T-helper 1 cell treated with Interleukin-12 subunit alpha and Interleukin-12 subunit beta and Interleukin-4 antibody, amounts not matched to agents 30 μg/mL and 1 μg/mL, for 36 hours (primary cell): ENCODE data around the gene SLC35E4.
A peak's percentile ranks its signal among the peaks of the same experiment; 100 is the strongest.
"Not testable (repeated sequence)": the region's sequence is repeated elsewhere in the genome, so short reads cannot be mapped to it uniquely, and the experiment has no call there.

ENCODE experiments used
- H3K27ac Mint-ChIP-seq: one replicate; pipeline ENCODE4 v1.8.0; 2021; ENCODE audit warnings: mild to moderate bottlenecking, mixed read lengths
- H3K27me3 Mint-ChIP-seq: one replicate; pipeline ENCODE4 v1.8.0; 2021; ENCODE audit warnings: low read depth, mixed read lengths
- H3K36me3 Mint-ChIP-seq: one replicate; pipeline ENCODE4 v1.8.0; 2021; ENCODE audit warnings: low read depth, mixed read lengths
- H3K4me1 Mint-ChIP-seq: one replicate; pipeline ENCODE4 v1.8.0; 2021; ENCODE audit warnings: low read depth, mixed read lengths
- H3K4me3 Mint-ChIP-seq: one replicate; pipeline ENCODE4 v1.8.0; 2021; ENCODE audit warnings: mild to moderate bottlenecking, moderate library complexity, mixed read lengths
- H3K9me3 Mint-ChIP-seq: one replicate; pipeline ENCODE4 v1.8.0; 2021; ENCODE audit warnings: mixed read lengths

SLC35E4 gene, protein sequence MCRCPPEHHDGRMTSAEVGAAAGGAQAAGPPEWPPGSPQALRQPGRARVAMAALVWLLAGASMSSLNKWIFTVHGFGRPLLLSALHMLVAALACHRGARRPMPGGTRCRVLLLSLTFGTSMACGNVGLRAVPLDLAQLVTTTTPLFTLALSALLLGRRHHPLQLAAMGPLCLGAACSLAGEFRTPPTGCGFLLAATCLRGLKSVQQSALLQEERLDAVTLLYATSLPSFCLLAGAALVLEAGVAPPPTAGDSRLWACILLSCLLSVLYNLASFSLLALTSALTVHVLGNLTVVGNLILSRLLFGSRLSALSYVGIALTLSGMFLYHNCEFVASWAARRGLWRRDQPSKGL

DNA sequence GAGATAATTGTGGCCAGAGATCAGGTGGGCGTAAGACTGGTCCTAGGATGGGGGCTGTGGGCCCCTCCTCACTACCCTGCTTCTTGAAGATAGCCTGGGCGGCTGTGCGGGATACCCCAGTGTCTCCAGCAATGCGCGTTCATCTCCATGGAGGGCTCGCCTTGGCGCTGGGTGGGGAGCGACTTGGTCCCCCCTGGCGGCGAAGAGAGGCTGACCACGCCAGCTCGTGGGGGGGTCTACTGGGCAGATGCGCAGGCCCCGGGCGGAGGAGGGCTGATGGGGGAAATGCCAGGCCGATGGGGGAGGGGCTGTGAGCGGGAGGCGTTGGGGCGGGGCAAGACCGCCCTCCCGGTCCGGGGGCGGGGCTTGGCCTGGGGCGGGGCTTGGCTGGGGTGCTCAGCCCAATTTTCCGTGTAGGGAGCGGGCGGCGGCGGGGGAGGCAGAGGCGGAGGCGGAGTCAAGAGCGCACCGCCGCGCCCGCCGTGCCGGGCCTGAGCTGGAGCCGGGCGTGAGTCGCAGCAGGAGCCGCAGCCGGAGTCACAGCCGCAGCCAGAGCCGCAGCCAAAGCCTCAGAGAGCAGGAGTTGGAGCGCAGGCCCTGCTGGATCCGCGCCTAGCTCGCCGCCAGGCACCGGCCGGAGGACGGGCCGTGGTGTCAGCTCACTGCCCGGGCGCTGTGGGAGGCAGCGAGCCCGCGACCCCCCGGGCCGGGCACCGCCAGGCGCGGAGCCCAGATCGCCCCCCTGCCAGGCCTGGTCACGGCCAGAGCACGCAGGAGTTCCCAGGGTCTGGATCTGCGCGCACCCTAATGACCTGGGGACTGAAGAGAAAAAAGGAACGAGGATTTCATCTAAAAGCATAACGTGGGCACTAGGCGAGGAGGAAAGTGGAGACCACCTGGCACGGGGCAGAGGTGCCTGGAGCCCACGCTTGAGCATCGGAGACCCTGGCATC lies at the start of gene SLC35E4:
SLC35E4 (plus strand) TSS at position 509 of the 953 bp plus-strand sequence. CDS start 670 bp downstream, outside the sequence.
- no peaks in the 10 kb centered on the region for H3K9me3 Mint-ChIP-seq
- H3K4me1 Mint-ChIP-seq: peaks cover 25% of the 10 kb centered on the region
- H3K4me3 Mint-ChIP-seq: peak within 1 kb of the TSS; percentile 83
- H3K27ac Mint-ChIP-seq: peak within 1 kb of the TSS; percentile 92
- peaks cover 8% of the 10 kb centered on the region for H3K36me3 Mint-ChIP-seq
- H3K27me3 Mint-ChIP-seq: no peaks in the 10 kb centered on the region

DNA sequence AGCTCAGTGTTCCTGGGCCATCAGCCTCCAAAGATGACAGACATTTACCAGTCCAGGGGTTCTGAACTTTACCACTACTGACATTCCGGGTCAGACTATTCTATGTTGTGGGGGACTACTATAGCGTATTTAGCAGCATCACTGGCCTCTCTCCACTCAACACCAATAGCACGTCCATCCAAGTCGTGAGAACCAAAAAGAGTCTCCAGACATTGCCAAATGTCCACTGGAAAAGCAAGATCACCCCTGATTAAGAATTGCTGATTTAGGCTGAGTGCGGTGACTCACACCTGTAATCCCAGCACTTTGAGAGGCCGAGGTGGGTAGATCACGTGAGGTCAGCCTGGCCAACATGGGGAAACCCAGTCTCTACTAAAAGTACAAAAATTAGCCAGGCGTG lies 49.2 kb upstream of the SLC35E4 start:
- Mint-ChIP-seq H3K9me3 (no peaks in the 10 kb centered on the region), H3K27ac (no peak overlapping the region), H3K4me1 (peaks cover 11% of the 10 kb centered on the region), H3K27me3 (no peaks in the 10 kb centered on the region), H3K36me3 (peaks cover 30% of the 10 kb centered on the region), H3K4me3 (no peak overlapping the region)

DNA sequence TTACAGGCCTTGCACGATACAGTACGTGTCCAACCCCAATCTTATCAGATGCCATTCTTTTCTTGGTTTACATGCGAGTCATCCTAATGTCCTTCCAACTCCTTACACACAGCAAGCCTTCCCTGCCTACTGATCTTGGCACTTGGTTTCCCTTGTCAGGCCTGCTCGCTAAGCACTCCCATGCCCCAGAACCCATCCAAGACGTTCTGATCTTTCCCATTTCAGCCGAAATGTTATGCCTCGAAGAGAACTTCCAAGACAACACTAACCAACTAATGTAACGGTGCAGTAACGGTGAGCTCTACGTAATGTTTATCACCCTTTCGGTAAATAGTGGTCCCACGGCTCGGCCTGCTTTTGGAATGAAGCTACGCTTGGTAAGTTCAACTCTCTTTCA lies 44.4 kb upstream of the SLC35E4 start:
- Mint-ChIP-seq H3K27ac (no peak overlapping the region), H3K4me1 (peaks cover 11% of the 10 kb centered on the region), H3K9me3 (no peaks in the 10 kb centered on the region), H3K27me3 (peaks cover 9% of the 10 kb centered on the region), H3K36me3 (peaks cover 10% of the 10 kb centered on the region), H3K4me3 (no peak overlapping the region)

DNA sequence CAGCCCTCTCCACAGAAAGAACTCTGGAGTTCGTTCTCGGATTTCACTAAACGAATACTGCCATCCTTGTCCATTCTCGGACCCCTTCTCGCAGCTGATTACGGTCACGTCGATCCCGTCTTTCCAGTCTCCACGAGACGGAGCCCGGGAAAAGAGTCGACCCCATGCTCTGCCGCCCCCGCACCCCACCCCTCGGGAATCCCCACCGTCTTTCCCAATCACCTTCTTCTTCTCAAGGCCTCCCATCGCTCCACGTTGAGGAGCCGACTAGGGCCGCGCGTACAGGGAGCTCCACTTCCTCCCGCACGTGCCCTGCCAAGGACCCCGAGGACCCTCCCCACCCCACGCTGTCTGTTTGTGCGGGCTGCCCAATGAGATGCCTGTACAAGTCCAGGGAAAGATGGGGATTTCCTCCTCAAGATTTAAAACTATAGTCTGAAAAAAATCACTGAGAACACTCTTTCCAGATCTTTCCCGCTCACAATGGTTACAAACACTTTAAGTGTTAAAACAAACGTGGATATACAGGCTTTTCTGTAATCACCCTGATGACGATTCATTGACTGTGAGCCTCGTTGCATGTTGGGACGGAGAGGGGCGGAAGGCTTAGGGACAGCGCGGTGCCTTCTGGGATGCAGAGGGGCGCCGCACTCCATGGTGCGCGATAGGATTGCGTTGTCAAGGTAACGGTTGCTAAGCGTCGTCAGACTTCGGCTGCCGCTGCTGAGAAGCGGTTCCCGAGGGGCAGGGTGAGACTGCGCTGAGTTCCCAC lies 43.8 kb upstream of the SLC35E4 start, which contains the start of gene PES1:
PES1 (minus strand) TSS at position 323 of the 772 bp plus-strand sequence; CDS start at position 246, 77 bp downstream.
- no peak within 1 kb of the TSS for H3K4me3 Mint-ChIP-seq
- peaks cover 11% of the 10 kb centered on the region for H3K4me1 Mint-ChIP-seq
- no peaks in the 10 kb centered on the region for H3K9me3 Mint-ChIP-seq
- H3K27me3 Mint-ChIP-seq: peaks cover 9% of the 10 kb centered on the region
- H3K36me3 Mint-ChIP-seq: peaks cover 5% of the 10 kb centered on the region
- no peak within 1 kb of the TSS for H3K27ac Mint-ChIP-seq

DNA sequence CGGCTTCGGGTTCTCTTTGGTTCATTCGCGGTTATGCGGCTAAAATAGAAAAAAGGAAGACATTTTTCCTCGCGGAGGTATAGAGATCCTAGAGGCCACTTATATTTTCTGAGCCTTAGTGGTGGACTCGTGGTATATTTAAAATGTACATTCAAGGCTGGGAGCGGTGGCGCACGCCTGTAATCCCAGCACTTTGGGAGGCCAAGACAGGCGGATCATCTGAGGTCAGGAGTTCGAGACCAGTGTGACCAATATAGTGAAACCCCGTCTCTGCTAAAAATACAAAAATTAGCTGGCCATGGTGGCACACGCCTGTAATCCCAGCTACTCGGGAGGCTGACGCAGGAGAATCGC lies 43.2 kb upstream of the SLC35E4 start:
- H3K4me1 Mint-ChIP-seq: peaks cover 11% of the 10 kb centered on the region
- not testable (repeated sequence) for H3K27me3 Mint-ChIP-seq, H3K27ac Mint-ChIP-seq, H3K36me3 Mint-ChIP-seq, H3K4me3 Mint-ChIP-seq, H3K9me3 Mint-ChIP-seq

DNA sequence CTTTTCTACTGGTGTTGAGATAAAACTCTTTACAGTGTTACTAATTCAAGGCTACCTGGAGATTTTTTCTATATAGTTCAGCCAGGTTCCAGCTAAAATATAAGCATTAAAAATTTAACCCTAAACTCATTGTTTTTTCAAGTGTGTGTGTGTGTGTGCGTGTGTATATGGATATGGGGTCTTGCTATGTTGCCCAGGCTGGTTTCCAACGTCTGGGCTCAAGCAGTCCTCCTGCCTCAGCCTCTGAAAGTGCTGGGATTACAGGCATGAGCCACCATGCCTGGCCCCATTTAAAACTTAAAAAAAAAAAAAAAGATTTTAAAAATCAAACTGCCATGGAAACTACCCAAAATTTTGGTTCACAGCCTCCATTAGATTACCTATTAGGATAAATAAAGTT lies 39.4 kb upstream of the SLC35E4 start:
- no peaks in the 10 kb centered on the region for H3K9me3 Mint-ChIP-seq
- H3K27ac Mint-ChIP-seq: no peak overlapping the region
- no peaks in the 10 kb centered on the region for H3K4me1 Mint-ChIP-seq
- H3K27me3 Mint-ChIP-seq: peaks cover 12% of the 10 kb centered on the region
- H3K4me3 Mint-ChIP-seq: no peak overlapping the region
- no peaks in the 10 kb centered on the region for H3K36me3 Mint-ChIP-seq

DNA sequence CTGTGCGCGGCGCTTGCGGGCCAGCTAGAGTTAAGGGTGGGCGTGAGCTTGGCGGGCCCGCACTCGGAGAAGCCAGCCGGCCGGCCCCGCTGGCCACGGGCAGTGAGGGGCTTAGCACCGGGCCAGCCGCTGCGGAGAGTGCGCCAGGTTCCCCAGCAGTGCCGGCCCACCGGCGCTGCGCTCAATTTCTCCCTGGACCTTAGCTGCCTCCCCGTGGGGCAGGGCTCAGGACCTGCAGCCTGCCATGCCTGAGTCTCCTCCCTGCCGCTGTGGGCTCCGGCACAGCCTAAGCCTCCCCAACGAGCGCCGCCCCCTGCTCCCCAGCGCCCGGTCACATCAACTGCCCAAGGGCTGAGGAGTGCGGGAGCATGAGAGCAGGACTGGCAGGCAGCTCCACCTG lies 38.7 kb upstream of the SLC35E4 start:
- Mint-ChIP-seq H3K27me3 (peaks cover 13% of the 10 kb centered on the region), H3K27ac (no peak overlapping the region), H3K4me3 (no peak overlapping the region), H3K36me3 (no peaks in the 10 kb centered on the region), H3K4me1 (peaks cover under 1% of the 10 kb centered on the region), H3K9me3 (no peaks in the 10 kb centered on the region)

DNA sequence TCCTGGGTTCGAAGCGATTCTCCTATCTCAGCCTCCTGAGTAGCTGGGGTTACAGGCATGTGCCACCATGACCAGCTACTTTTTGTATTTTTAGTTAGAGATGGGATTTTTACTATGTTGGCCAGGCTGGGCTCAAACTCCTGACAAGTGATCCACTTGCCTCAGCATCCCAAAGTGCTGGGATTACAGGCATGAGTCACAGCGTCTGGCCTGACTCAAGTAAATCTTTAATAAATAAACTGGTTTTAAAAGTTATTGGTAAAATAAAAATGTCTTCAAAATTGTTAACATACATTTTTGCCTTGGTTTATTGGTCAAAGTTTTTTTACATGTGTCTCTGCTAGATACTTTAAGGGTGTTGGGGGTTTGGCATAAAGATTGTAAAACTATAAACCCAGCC lies 36.6 kb upstream of the SLC35E4 start:
- Mint-ChIP-seq H3K4me3 (no peak overlapping the region), H3K27me3 (peaks cover 7% of the 10 kb centered on the region), H3K36me3 (no peaks in the 10 kb centered on the region)

DNA sequence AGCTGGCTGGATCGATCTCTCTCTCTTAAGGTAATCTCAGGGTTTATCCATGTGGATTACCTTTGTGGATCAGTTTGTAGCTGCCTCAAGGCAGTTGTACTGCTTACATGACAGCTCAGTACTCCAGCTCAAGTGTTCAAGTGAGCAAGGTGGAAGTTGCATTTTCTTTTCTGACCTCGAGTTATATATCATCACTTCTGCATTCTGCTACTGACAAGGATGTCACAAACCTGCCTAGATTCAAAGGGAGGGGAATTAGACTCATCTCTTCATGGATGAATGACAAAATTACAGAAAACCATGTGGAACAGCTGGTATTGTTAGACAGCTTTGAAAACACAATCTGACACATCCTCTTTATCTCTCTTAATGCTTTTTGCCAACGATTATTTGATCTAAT lies 34.7 kb upstream of the SLC35E4 start:
- H3K4me3 Mint-ChIP-seq: no peak overlapping the region
- H3K4me1 Mint-ChIP-seq: peaks cover 7% of the 10 kb centered on the region
- H3K36me3 Mint-ChIP-seq: no peaks in the 10 kb centered on the region
- no peaks in the 10 kb centered on the region for H3K9me3 Mint-ChIP-seq
- peaks cover 12% of the 10 kb centered on the region for H3K27me3 Mint-ChIP-seq
- H3K27ac Mint-ChIP-seq: no peak overlapping the region

More for the DNA sequence above, 36.6 kb upstream of the SLC35E4 start:
- Mint-ChIP-seq H3K27ac (no peak overlapping the region), H3K4me1 (peaks cover 3% of the 10 kb centered on the region), H3K9me3 (no peaks in the 10 kb centered on the region)

DNA sequence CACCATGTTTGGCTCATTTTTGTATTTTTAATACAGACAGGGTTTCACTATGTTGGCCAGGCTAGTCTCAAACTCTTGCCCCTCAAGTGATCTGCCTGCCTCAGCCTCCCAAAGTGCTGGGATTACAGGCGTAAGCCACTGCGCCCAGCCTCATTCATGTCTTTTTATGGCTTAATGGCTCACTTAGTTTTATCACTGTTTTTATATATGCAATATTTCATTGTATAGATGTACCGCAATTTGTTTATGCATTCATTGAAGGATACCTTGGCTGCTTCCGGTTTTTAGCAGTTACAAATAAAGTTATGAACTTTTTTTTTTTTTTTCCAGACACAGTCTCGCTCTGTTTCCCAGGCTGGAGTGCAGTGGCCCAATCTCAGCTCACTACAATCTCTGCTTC lies 34.1 kb upstream of the SLC35E4 start:
- Mint-ChIP-seq H3K27ac (no peak overlapping the region), H3K9me3 (no peaks in the 10 kb centered on the region), H3K36me3 (no peaks in the 10 kb centered on the region), H3K4me3 (no peak overlapping the region), H3K4me1 (peaks cover 7% of the 10 kb centered on the region), H3K27me3 (peaks cover 12% of the 10 kb centered on the region)

DNA sequence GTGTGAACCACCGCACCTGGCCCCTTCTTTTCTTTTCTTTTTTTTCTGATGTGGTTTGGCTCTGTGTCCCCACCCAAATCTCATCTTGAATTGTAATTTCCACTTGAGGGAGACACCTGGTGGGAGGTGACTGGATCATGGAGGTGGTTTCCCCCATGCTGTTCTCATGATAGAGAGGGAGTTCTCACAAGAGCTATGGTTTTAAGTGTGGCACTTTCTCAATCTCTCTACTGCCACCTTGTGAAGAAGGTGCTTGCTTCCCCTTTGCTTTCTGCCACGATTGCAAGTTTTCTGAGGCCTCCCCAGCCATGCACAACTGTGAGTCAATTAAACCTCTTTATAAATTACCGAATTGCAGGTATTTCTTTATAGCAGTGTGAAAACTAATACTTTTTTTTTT lies 33.5 kb upstream of the SLC35E4 start:
- peaks cover 10% of the 10 kb centered on the region for H3K4me1 Mint-ChIP-seq
- H3K4me3 Mint-ChIP-seq: no peak overlapping the region
- no peaks in the 10 kb centered on the region for H3K9me3 Mint-ChIP-seq
- H3K27me3 Mint-ChIP-seq: peaks cover 12% of the 10 kb centered on the region
- no peak overlapping the region for H3K27ac Mint-ChIP-seq
- H3K36me3 Mint-ChIP-seq: no peaks in the 10 kb centered on the region

DNA sequence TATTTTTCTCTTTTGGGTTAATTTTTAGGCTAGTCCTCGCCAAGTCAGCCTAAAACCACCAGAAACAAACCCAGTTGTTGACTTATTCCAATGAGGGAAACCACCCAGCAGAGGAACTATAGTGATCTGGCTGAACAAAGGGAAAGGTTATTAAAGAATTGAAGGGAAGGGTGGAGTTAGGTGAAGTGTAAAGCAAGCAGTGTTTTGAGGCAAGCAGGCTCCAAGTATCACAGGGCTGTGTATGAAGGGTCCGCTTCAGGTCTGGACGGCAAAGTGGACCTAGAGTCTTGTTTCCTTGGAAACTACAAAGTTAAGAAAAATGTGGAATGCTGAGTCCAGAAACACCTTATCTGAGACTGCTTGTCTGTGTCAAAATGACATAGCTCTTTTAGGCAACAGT lies 31.8 kb upstream of the SLC35E4 start:
- H3K36me3 Mint-ChIP-seq: no peaks in the 10 kb centered on the region
- no peak overlapping the region for H3K27ac Mint-ChIP-seq
- H3K27me3 Mint-ChIP-seq: peaks cover 15% of the 10 kb centered on the region
- no peaks in the 10 kb centered on the region for H3K9me3 Mint-ChIP-seq
- H3K4me1 Mint-ChIP-seq: peaks cover 25% of the 10 kb centered on the region
- no peak overlapping the region for H3K4me3 Mint-ChIP-seq

DNA sequence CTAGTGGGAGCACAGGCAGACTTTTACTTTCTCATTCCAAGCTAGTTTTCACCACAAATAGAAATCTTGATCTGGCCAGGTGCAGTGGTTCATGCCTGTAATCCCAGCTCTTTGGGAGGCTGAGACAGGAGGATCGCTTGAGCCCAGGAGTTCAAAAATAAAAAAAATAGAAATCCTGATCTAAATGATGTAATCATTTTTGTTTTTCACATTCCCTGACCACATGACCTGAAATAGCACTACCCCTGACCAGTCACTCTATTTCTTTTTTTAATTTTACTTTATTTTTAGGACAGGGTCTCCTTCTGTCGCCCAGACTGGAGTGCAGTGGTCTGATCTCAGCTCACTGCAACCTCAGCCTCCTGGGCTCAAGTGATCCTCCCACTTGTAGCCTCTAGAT lies 30.9 kb upstream of the SLC35E4 start:
- Mint-ChIP-seq H3K27me3 (peaks cover 15% of the 10 kb centered on the region), H3K4me3 (no peak overlapping the region), H3K4me1 (peaks cover 34% of the 10 kb centered on the region), H3K27ac (no peak overlapping the region), H3K9me3 (no peaks in the 10 kb centered on the region), H3K36me3 (no peaks in the 10 kb centered on the region)

DNA sequence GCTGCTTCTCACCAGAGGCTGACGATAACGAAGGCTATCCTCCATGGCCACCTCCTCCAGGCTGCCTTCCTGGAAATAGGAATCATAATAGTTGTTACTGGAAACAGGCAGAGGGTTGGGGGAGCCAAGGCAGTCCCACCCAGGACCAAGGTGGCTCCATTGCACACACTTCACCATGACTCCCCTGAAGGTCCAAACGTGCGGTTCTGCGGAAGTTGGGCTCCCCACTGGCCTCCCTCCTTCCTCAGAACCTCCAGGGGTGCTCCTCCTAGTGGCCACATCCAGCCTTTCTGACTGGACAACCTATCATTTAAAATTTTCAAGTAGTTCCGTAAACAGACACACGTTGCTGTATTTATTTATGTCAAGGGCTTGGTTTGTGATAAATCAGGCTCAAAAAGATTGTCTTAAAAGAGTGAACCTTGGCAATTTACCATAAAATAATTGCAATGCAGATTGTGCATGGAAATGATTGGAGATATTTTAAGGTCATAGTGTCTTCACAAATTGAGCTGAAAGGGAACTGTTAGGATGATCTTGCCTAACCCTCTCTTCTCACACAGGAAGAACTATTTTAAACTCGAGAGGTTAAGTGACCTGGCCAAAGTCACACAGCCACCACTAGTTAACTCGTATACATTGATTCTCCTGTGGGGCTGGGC lies 30.0 kb upstream of the SLC35E4 start:
- Mint-ChIP-seq H3K4me1 (peaks cover 42% of the 10 kb centered on the region), H3K4me3 (no peak overlapping the region), H3K36me3 (no peaks in the 10 kb centered on the region), H3K27ac (peak overlapping the region; percentile 39), H3K9me3 (no peaks in the 10 kb centered on the region), H3K27me3 (peaks cover 15% of the 10 kb centered on the region)
